HEK293T (cell line): ENCODE measurements around the gene CDH2.

Experiments
- CTCF ChIA-PET: fragments of 350-600 bp; formaldehyde crosslinking; extraction: SDS; loops from one replicate; lab custom pipeline; 2021; ENCODE audit warnings: antibody characterized with exemption, inconsistent platforms; lab: Yijun Ruan, JAX
- POLR2A ChIA-PET: fragments of 350-600 bp; formaldehyde crosslinking; extraction: SDS; loops from one replicate; lab custom pipeline; 2020; ENCODE audit warnings: antibody characterized with exemption, inconsistent platforms; lab: Yijun Ruan, JAX
- DNase-seq: peaks from one replicate; pipeline ENCODE4 v3.0.0; 2012; ENCODE audit warnings: mixed read lengths; ENCODE audit errors: extremely low spot score
- ARNT ChIP-seq: fragments of 450-650 bp; IDR thresholded peaks from 2 replicates; pipeline ENCODE4 v1.6.1; 2017; ENCODE audit warnings: mild to moderate bottlenecking
- BHLHE40 ChIP-seq: fragments of 450-650 bp; IDR thresholded peaks from 2 replicates; pipeline ENCODE4 v1.6.1; 2016; ENCODE audit warnings: mild to moderate bottlenecking, moderate library complexity, borderline replicate concordance
- CTBP1 ChIP-seq: fragments of 450-650 bp; IDR thresholded peaks from 2 replicates; pipeline ENCODE4 v1.6.1; 2016; ENCODE audit warnings: borderline replicate concordance
- ELF4 ChIP-seq: fragments of 450-650 bp; IDR thresholded peaks from 2 replicates; pipeline ENCODE4 v1.6.1; 2017; ENCODE audit warnings: antibody characterized with exemption
- FOXA1 ChIP-seq: fragments of 450-650 bp; IDR thresholded peaks from 2 replicates; pipeline ENCODE4 v1.6.1; 2016; ENCODE audit warnings: mild to moderate bottlenecking
- FOXK2 ChIP-seq: fragments of 450-650 bp; IDR thresholded peaks from 2 replicates; pipeline ENCODE4 v1.6.1; 2016; ENCODE audit warnings: mild to moderate bottlenecking
- FOXM1 ChIP-seq: fragments of 450-650 bp; IDR thresholded peaks from 2 replicates; pipeline ENCODE4 v1.6.1; 2017; ENCODE audit warnings: mild to moderate bottlenecking, borderline replicate concordance
- HDGF ChIP-seq: fragments of 450-650 bp; IDR thresholded peaks from 2 replicates; pipeline ENCODE4 v1.6.1; 2017; ENCODE audit warnings: antibody characterized with exemption, borderline replicate concordance
- L3MBTL2 ChIP-seq: fragments of 450-650 bp; conservative IDR thresholded peaks from 2 replicates; pipeline ENCODE4 v1.6.1; 2016; ENCODE audit warnings: mild to moderate bottlenecking
- LEF1 ChIP-seq: fragments of 450-650 bp; IDR thresholded peaks from 2 replicates; pipeline ENCODE4 v1.6.1; 2017; ENCODE audit warnings: mild to moderate bottlenecking, borderline replicate concordance
- NFRKB ChIP-seq: fragments of 450-650 bp; IDR thresholded peaks from 2 replicates; pipeline ENCODE4 v1.6.1; 2016; ENCODE audit warnings: mild to moderate bottlenecking, moderate library complexity
- SP1 ChIP-seq: fragments of 450-650 bp; IDR thresholded peaks from 2 replicates; pipeline ENCODE4 v1.6.1; 2017
- SUZ12 ChIP-seq: fragments of 450-650 bp; IDR thresholded peaks from 2 replicates; pipeline ENCODE4 v1.6.1; 2016; ENCODE audit warnings: mild to moderate bottlenecking
- TARDBP ChIP-seq: fragments of 450-650 bp; IDR thresholded peaks from 2 replicates; pipeline ENCODE4 v1.6.1; 2016
- ZNF384 ChIP-seq: fragments of 450-650 bp; IDR thresholded peaks from 2 replicates; pipeline ENCODE4 v1.6.1; 2016
- TF ChIP-seq, protein P1 (sequence below): fragments of 450-650 bp; IDR thresholded peaks from 2 replicates; pipeline ENCODE4 v1.6.1; 2016

The CDH2 gene

GRCh38 chr18:28115149-28115550, 61.8 kb downstream of the CDH2 start:
- ChIA-PET POLR2A (no interaction called here), CTCF (interaction anchor here (0.6 kb wide), 1 partner anchor 1573 kb away, joined by 3 read pairs; no protein-coding TSS in a partner anchor)
- no peak for TF ChIP-seq FOXK2
- no peak for TF ChIP-seq L3MBTL2
- no peak for TF ChIP-seq LEF1
- TF ChIP-seq BHLHE40: no peak
- TF ChIP-seq, protein P1, sequence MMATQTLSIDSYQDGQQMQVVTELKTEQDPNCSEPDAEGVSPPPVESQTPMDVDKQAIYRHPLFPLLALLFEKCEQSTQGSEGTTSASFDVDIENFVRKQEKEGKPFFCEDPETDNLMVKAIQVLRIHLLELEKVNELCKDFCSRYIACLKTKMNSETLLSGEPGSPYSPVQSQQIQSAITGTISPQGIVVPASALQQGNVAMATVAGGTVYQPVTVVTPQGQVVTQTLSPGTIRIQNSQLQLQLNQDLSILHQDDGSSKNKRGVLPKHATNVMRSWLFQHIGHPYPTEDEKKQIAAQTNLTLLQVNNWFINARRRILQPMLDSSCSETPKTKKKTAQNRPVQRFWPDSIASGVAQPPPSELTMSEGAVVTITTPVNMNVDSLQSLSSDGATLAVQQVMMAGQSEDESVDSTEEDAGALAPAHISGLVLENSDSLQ: no peak
- no peak for TF ChIP-seq SP1
- TF ChIP-seq TARDBP: no peak
- no peak for TF ChIP-seq NFRKB
- TF ChIP-seq CTBP1: no peak
- TF ChIP-seq ELF4: no peak
- TF ChIP-seq HDGF: no peak
- TF ChIP-seq ARNT: no peak
- no peak for TF ChIP-seq FOXM1
- no peak for TF ChIP-seq ZNF384
- TF ChIP-seq FOXA1: no peak
- TF ChIP-seq SUZ12: no peak
- DNase-seq: peak; percentile 10

- POLR2A ChIA-PET: no interaction called here
- TF ChIP-seq, protein P1: no peak
- TF ChIP-seq L3MBTL2 (no peak), ARNT (no peak), SP1 (no peak), TARDBP (no peak), ZNF384 (no peak), FOXA1 (no peak), FOXK2 (no peak), FOXM1 (no peak), LEF1 (no peak), ELF4 (no peak), HDGF (no peak), SUZ12 (no peak), BHLHE40 (no peak), CTBP1 (no peak)
- CTCF ChIA-PET: interaction anchor here (0.6 kb wide), 1 partner anchor 1573 kb away, joined by 3 read pairs; no protein-coding TSS in a partner anchor
- no peak for DNase-seq
Measured at GRCh38 chr18:28114472-28114871, 62.5 kb downstream of the CDH2 start.

DNA sequence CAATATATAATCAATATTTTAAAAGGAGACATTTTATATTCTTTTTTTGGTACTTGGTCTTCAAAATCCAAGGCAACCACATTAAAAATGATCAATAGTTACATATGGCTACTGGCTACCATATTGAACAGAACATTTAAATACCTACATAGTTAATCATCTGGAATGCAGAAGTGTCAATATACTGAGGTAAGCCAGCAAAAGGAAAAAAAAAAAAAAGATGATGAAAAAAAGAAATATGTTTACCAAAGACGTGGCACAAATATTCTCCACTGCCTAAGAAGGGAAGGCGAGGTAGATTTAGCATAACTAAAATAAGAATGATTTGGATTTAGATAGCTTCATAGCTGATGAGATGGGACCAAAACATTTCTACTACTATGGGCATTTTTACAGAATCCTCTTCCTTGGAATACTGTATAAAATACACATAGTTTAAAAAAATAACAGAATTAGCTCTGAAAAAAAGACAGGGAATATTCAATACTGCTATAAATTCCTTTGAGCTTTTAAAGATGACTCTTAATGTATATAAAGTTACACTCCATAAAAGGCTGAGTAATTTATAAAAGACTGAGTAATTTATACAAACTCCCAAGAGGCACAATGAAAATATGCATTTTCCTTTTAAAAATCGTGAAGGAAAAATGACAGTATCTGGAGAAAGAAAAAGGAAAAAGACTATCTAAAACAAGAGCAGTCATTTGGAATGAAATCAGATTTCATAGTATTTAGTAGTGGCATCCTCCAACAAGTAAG, 63.5 kb downstream of the CDH2 start:
- POLR2A ChIA-PET: no interaction called here
- no peak for DNase-seq
- CTCF ChIA-PET: no interaction called here
- TF ChIP-seq FOXM1 (no peak), NFRKB (no peak), ELF4 (no peak), LEF1 (no peak), ARNT (no peak), BHLHE40 (no peak), SUZ12 (no peak), CTBP1 (no peak), FOXK2 (no peak), ZNF384 (no peak)
- TF ChIP-seq, protein P1: no peak

DNA sequence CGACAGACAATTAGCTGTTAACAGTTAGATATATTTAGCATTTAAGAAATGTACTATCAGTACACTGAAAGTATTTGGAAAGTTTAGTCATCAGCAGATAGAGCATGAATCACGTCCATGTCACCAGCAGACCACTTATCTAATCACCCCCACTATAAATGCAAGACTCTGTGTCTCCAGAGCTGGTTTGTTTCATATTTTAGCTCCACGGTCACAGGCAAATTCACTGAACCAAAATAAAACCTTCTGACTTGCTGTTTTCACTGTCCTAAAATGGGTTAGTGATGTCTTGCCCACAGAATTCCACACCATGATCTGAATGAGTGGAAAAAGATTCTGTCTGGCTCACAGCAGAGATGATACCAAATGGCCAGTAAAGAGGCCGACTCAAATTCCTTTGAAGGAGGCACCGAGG, 64.9 kb downstream of the CDH2 start:
- ChIA-PET CTCF (interaction anchor here (0.6 kb wide), 1 partner anchor 9 kb away, joined by 3 read pairs; no protein-coding TSS in a partner anchor), POLR2A (no interaction called here)
- no peak for TF ChIP-seq L3MBTL2
- TF ChIP-seq, protein P1: peak; percentile 23; the same call in 1 of the 2 replicates
- DNase-seq: peak; percentile 15

- CTCF ChIA-PET: no interaction called here
- no peak for DNase-seq
- no peak for TF ChIP-seq ELF4
- TF ChIP-seq NFRKB: no peak
- no peak for TF ChIP-seq L3MBTL2
- TF ChIP-seq FOXK2: no peak
- TF ChIP-seq FOXA1: no peak
- no peak for TF ChIP-seq CTBP1
- no peak for TF ChIP-seq BHLHE40
- TF ChIP-seq ZNF384: no peak
- no peak for TF ChIP-seq TARDBP
- TF ChIP-seq LEF1: no peak
- no peak for TF ChIP-seq ARNT
- TF ChIP-seq SUZ12: no peak
- no peak for TF ChIP-seq HDGF
- TF ChIP-seq, protein P1: no peak
- TF ChIP-seq SP1: no peak
- POLR2A ChIA-PET: no interaction called here
Measured at GRCh38 chr18:28110924-28111323, 66.0 kb downstream of the CDH2 start.
